ENCODE results near the gene SUCLA2. TPM values are rescaled to one million over a fixed set of nuclear protein-coding genes. Genes with fewer than 3 reads are reported as not detected.

Gene SUCLA2
- total and polyA plus RNA-seq, 2 experiments from 2014 or later = 56.0 to 84.2 TPM

DNA sequence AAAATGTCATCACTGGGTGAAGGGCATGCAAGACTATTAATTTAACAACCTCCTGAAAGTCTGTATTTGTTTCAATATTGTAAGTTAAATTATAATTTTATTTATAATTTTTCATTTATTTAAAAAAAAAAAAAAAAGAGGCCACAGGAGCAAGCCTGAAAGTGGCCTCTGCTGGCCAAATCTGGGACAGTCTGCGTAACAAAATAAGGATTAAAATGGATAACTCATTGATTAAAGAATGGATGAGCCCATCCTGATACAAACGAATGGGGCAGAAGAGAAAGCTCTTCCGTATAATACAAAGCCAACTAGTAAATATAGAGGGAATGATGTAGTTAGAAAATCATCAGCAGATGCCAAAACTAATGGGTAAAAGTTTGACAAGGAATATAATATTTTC, 36.2 kb downstream of the SUCLA2 start:
- no peaks in the 10 kb centered on the region for H3K9me2 ChIP-seq (ENCODE audit: insufficient read depth)
- H3K4me3 ChIP-seq = no peak overlapping the region
- no peak overlapping the region for H3K4me2 ChIP-seq
- peaks cover 68% of the 10 kb centered on the region for H3K36me3 ChIP-seq (ENCODE audit: insufficient read depth)
- no peak for TF ChIP-seq EZH2phosphoT487 (IDR thresholded peaks at IDR 0.05; ENCODE audit: unreplicated experiment)
- TF ChIP-seq CREB1 (CRISPR knock-in tag; IDR thresholded peaks at IDR 0.05; ENCODE audit: low read depth) = no peak
- no peak for TF ChIP-seq STAT1 (IDR thresholded peaks at IDR 0.05; ENCODE audit: unreplicated experiment)
- TF ChIP-seq, protein P1, sequence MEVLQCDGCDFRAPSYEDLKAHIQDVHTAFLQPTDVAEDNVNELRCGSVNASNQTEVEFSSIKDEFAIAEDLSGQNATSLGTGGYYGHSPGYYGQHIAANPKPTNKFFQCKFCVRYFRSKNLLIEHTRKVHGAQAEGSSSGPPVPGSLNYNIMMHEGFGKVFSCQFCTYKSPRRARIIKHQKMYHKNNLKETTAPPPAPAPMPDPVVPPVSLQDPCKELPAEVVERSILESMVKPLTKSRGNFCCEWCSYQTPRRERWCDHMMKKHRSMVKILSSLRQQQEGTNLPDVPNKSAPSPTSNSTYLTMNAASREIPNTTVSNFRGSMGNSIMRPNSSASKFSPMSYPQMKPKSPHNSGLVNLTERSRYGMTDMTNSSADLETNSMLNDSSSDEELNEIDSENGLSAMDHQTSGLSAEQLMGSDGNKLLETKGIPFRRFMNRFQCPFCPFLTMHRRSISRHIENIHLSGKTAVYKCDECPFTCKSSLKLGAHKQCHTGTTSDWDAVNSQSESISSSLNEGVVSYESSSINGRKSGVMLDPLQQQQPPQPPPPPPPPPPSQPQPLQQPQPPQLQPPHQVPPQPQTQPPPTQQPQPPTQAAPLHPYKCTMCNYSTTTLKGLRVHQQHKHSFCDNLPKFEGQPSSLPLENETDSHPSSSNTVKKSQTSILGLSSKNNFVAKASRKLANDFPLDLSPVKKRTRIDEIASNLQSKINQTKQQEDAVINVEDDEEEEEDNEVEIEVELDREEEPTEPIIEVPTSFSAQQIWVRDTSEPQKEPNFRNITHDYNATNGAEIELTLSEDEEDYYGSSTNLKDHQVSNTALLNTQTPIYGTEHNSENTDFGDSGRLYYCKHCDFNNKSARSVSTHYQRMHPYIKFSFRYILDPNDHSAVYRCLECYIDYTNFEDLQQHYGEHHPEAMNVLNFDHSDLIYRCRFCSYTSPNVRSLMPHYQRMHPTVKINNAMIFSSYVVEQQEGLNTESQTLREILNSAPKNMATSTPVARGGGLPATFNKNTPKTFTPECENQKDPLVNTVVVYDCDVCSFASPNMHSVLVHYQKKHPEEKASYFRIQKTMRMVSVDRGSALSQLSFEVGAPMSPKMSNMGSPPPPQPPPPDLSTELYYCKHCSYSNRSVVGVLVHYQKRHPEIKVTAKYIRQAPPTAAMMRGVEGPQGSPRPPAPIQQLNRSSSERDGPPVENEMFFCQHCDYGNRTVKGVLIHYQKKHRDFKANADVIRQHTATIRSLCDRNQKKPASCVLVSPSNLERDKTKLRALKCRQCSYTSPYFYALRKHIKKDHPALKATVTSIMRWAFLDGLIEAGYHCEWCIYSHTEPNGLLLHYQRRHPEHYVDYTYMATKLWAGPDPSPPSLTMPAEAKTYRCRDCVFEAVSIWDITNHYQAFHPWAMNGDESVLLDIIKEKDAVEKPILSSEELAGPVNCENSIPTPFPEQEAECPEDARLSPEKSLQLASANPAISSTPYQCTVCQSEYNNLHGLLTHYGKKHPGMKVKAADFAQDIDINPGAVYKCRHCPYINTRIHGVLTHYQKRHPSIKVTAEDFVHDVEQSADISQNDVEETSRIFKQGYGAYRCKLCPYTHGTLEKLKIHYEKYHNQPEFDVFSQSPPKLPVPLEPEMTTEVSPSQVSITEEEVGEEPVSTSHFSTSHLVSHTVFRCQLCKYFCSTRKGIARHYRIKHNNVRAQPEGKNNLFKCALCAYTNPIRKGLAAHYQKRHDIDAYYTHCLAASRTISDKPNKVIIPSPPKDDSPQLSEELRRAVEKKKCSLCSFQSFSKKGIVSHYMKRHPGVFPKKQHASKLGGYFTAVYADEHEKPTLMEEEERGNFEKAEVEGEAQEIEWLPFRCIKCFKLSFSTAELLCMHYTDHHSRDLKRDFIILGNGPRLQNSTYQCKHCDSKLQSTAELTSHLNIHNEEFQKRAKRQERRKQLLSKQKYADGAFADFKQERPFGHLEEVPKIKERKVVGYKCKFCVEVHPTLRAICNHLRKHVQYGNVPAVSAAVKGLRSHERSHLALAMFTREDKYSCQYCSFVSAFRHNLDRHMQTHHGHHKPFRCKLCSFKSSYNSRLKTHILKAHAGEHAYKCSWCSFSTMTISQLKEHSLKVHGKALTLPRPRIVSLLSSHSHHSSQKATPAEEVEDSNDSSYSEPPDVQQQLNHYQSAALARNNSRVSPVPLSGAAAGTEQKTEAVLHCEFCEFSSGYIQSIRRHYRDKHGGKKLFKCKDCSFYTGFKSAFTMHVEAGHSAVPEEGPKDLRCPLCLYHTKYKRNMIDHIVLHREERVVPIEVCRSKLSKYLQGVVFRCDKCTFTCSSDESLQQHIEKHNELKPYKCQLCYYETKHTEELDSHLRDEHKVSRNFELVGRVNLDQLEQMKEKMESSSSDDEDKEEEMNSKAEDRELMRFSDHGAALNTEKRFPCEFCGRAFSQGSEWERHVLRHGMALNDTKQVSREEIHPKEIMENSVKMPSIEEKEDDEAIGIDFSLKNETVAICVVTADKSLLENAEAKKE (CRISPR knock-in tag; IDR thresholded peaks at IDR 0.05) = no peak
- TF ChIP-seq ZNF331 (CRISPR knock-in tag; IDR thresholded peaks at IDR 0.05; ENCODE audit: low read depth) = no peak
- TF ChIP-seq POLR2AphosphoS5 (IDR thresholded peaks at IDR 0.05; ENCODE audit: low read depth) = no peak
- TF ChIP-seq, protein P2, sequence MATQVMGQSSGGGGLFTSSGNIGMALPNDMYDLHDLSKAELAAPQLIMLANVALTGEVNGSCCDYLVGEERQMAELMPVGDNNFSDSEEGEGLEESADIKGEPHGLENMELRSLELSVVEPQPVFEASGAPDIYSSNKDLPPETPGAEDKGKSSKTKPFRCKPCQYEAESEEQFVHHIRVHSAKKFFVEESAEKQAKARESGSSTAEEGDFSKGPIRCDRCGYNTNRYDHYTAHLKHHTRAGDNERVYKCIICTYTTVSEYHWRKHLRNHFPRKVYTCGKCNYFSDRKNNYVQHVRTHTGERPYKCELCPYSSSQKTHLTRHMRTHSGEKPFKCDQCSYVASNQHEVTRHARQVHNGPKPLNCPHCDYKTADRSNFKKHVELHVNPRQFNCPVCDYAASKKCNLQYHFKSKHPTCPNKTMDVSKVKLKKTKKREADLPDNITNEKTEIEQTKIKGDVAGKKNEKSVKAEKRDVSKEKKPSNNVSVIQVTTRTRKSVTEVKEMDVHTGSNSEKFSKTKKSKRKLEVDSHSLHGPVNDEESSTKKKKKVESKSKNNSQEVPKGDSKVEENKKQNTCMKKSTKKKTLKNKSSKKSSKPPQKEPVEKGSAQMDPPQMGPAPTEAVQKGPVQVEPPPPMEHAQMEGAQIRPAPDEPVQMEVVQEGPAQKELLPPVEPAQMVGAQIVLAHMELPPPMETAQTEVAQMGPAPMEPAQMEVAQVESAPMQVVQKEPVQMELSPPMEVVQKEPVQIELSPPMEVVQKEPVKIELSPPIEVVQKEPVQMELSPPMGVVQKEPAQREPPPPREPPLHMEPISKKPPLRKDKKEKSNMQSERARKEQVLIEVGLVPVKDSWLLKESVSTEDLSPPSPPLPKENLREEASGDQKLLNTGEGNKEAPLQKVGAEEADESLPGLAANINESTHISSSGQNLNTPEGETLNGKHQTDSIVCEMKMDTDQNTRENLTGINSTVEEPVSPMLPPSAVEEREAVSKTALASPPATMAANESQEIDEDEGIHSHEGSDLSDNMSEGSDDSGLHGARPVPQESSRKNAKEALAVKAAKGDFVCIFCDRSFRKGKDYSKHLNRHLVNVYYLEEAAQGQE (IDR thresholded peaks at IDR 0.05; ENCODE audit: unreplicated experiment) = no peak
- TF ChIP-seq EZH2 (IDR thresholded peaks at IDR 0.05; ENCODE audit: low read depth, unreplicated experiment) = no peak
- no peak for TF ChIP-seq ZNF114 (CRISPR knock-in tag; IDR thresholded peaks at IDR 0.05)
- Mint-ChIP-seq H3K36me3 (ENCODE audit: low read depth) (peaks cover 82% of the 10 kb centered on the region), H3K27ac (no peak overlapping the region), H3K4me1 (no peaks in the 10 kb centered on the region), H3K4me3 (no peak overlapping the region), H3K27me3 (ENCODE audit: insufficient read depth, low read depth, poor library complexity) (peaks cover 2% of the 10 kb centered on the region), H3K9me3 (peaks cover 56% of the 10 kb centered on the region)
- no peak overlapping the region for H2AFZ ChIP-seq
- no peaks in the 10 kb centered on the region for H3K4me1 ChIP-seq (ENCODE audit: insufficient read depth)
- no peaks in the 10 kb centered on the region for H3K27me3 ChIP-seq (ENCODE audit: insufficient read depth)
- DNase-seq (ENCODE audit: low spot score) (no peak), ATAC-seq (no peak)
- H3K27ac ChIP-seq (ENCODE audit: low read depth) = no peak overlapping the region
- H4K20me1 ChIP-seq (replicated peaks; ENCODE audit: insufficient read depth) = no peaks in the 10 kb centered on the region
- H3F3A ChIP-seq (replicated peaks; ENCODE audit: low read depth) = no peaks in the 10 kb centered on the region
- no peaks in the 10 kb centered on the region for H3K79me2 ChIP-seq (replicated peaks; ENCODE audit: insufficient read depth)

Measured in GM23338 (cell line).